NCI-H2227 (cell line): Measurements from ENCODE around the gene TMPRSS7.

ENCODE experiments used
- DNase-seq: peaks from one replicate; lab custom pipeline; 2025; ENCODE audit not compliant: unreplicated experiment; lab: John Stamatoyannopoulos, UW

Gene TMPRSS7

DNA sequence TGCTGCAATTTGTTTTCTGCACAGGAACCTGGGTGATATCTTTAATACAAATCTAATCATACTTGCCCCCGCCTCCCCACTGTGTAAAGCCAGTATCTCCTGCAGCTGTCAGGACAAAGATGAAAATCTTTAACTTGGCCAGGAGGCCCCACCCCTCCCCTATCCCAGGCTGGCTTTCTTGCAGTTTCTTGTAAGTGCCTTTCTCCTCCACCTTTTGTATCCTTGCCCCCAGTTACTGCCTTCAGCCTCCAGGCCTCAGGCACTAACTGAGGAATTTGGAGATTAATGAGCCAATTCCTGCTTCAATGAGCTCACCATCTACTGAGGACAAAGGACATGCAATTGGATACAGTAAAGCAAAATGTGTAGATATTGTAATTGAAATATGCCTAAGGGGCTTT, 92.0 kb downstream of the TMPRSS7 start:
- no peak for DNase-seq

DNA sequence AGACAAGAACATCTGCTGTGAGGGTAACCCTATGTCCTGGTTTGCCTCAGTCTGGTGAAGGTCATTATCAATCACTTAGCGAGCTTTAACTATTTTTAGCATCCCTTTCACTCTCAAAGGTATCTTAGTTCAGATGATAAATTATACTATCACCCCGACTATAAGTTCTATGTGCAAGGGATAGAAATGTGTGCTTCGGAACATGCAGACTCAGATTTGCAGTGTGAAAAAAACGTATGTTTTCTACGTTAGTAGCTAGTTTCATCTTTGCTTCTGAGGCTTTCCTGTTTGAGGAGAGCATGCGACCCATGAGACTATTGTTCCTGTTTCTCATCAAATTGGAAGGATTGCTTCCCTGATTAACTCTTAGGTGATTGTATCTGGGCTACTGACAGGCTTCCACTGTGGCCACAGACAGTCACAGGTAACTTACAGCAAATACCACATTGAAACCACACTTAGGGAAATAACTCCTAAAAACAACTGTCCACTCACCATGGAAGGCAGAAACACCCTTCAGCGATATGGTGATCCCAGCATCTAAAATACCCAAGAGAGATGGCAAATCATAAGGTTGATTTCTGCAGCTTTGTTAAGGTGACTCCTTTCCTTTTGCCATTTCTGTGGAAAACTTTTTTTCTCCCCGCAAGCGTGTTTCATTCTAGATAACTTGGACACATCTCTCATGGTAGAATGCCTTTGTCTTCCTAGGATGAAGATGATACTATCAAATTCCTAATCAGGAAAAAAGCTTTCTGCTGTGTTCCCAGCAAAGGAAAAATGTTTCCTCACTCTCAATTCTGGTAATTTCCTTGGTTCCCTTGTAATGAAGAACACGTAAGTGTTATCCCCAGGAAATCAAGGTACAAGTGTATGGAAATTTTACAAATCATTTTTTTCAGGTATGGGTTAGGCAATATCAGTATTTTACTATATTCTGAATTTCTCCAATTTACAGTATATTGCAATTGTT, 93.3 kb downstream of the TMPRSS7 start:
- no peak for DNase-seq

DNA sequence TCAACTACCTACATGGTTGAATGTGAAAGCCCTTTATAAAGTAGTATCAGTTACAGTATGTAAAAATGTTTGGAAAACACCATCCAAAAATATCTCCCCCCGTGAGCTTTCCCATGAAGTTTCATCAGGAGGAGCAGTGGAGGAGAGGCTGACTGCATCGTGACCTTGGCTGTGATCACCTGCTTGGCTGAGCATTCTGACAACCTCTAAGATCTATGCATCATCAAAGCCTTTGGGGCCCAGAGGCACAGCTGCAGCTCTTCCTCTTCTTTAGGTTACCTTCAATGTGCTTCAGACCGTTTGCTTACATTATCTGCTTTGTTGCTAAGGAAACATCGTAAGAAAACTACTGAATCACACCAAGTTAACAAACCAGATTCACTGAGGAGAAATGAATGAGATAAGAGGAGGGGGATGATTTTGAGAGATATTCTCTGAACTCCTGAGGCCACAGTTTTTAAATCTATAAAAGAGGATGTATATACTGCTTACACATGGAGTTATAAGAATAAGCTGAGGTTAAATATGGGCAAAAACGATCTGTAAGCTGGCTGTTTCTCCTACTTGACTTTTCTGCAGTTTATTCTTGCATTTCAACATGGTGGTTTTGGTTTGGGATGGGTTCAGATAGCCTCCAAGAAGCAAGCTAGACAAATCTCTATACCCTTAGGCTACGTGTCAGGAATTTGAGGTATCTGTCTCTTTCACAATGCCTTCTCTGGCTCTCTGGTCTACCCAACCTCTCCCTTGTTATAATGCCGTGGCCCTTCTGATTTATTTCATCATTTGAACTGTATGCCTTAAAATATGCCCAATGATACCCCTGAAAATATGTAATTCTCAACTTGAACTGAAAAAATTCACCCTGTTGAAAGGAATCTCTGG, 94.5 kb downstream of the TMPRSS7 start:
- no peak for DNase-seq

DNA sequence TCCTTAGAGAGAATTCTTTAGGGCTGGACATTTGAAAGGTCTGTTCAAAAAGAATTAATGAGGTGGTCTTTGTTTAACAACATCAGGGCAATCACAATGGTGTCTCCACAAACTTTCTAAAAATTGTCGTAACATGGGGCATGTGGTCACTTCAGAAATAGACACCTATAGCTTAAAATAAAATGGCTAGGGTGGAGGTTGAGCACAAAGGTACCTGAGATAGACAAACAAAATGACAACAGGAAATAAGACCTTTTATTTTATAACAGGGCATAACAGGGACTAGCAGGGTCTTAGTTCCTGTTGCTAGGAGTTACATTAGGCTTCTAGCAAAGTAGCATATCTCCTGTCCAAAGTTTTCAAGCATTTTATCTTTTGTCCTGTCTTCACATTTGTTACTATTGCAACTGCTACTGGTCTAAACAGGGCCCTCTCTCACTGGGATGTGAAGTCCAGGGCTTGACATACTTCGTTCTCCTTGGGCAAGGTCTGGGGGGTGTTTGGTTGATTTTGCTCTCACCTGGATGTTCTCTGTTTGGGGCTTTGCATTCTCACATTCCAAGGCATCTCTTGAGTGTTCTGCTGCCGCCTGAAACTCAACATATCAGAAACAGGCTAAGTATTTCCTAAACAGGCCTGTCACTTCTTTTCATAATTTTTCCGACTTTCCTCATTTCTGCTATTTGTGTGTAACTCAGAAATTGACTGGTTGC, 95.5 kb downstream of the TMPRSS7 start:
- DNase-seq = no peak

DNA sequence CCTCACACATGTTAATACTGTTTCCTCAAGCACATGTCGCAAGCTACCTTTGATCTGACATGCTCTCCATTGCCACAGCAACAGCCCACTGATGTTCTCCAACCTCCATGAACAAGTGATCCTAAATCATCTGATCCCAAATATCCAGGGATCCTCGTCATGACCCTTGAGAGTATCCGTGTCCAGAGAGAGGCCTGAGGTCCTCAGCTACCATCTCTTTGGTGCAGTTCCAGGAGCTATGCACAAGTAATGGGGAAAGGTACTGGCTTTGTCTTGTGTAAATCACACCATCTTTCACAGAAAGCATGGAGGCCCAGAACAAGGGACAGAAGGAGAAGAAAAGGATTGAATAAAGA, 96.1 kb downstream of the TMPRSS7 start:
- no peak for DNase-seq
